ELR (cell line): ENCODE measurements around the gene UPK1A.
"Not testable (repeated sequence)": the region's sequence is repeated elsewhere in the genome, so short reads cannot be mapped to it uniquely, and the experiment has no call there.

ENCODE experiments used
- DNase-seq: peaks from one replicate; pipeline ENCODE4 v3.0.0-alpha.2; 2015; ENCODE audit warnings: low read depth

Gene UPK1A

GRCh38 chr19:35644987-35645679 lies 21.2 kb upstream of the UPK1A start:
- DNase-seq = peak; percentile 64

- DNase-seq = no peak
These were observed 20.4 kb upstream of the UPK1A start for GRCh38 chr19:35645680-35646511.

GRCh38 chr19:35648017-35648961 lies 18.0 kb upstream of the UPK1A start, which contains the start of gene COX6B1:
Gene COX6B1 (plus strand): TSS chr19:35648323. CDS start chr19:35651244, 2,921 bp downstream.
- DNase-seq = peak; percentile 98

- no peak for DNase-seq
These were observed 15.7 kb upstream of the UPK1A start for GRCh38 chr19:35650581-35650980.

GRCh38 chr19:35654828-35655227 lies 11.5 kb upstream of the UPK1A start:
- not testable (repeated sequence) for DNase-seq

GRCh38 chr19:35655600-35655999 lies 10.7 kb upstream of the UPK1A start:
- no peak for DNase-seq

GRCh38 chr19:35656700-35657099 lies 9.6 kb upstream of the UPK1A start:
- DNase-seq = no peak

GRCh38 chr19:35657904-35658700 lies 8.2 kb upstream of the UPK1A start:
- peak; percentile 53 for DNase-seq

- no peak for DNase-seq
These were observed 4.3 kb upstream of the UPK1A start for GRCh38 chr19:35661995-35662340.

- DNase-seq = no peak
These were observed 2.3 kb upstream of the UPK1A start for GRCh38 chr19:35663981-35664380.

GRCh38 chr19:35665157-35665556 lies 1.2 kb upstream of the UPK1A start:
- no peak for DNase-seq

- no peak for DNase-seq
These were observed 713 bp upstream of the UPK1A start for GRCh38 chr19:35665604-35666003.

- DNase-seq = no peak
These were observed 3.2 kb downstream of the UPK1A start for GRCh38 chr19:35669566-35669965.

GRCh38 chr19:35669974-35670373 lies 3.7 kb downstream of the UPK1A start:
- DNase-seq = no peak

- DNase-seq = no peak
These were observed 4.4 kb downstream of the UPK1A start for GRCh38 chr19:35670686-35671085.

- no peak for DNase-seq
These were observed 5.5 kb downstream of the UPK1A start for GRCh38 chr19:35671818-35672217.

GRCh38 chr19:35673121-35673804 lies 6.9 kb downstream of the UPK1A start:
- peak; percentile 89 for DNase-seq

GRCh38 chr19:35675589-35676140 lies 9.3 kb downstream of the UPK1A start:
- DNase-seq = no peak

GRCh38 chr19:35689836-35690235 lies 23.5 kb downstream of the UPK1A start:
- no peak for DNase-seq

- DNase-seq = not testable (repeated sequence)
These were observed 24.8 kb downstream of the UPK1A start for GRCh38 chr19:35691106-35691505.

- DNase-seq = no peak
These were observed 25.7 kb downstream of the UPK1A start for GRCh38 chr19:35692010-35692409.
